ENCODE data around the gene SLC25A23.

SLC25A23 gene

DNA sequence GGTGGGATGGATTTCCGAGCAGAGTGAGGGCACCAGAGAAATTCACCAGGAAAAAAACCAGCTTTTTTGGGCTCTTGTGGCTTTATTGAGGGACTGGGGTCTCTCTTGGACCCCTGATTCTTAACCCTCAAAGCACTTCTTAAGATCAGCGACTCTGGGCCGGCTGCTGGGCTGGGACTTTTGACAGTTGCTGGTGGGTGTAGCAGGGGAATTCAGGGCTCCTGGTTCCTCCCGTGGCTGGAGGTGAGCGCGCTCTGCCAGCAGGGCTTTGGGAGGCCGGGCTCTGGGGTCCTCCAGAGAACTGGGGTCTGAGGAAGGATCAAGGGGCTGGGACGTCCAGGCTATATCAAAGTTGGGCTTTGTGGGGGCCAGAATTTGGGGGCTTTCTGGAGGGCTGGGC lies 7.8 kb upstream of the SLC25A23 start:
- TF ChIP-seq, protein P1, sequence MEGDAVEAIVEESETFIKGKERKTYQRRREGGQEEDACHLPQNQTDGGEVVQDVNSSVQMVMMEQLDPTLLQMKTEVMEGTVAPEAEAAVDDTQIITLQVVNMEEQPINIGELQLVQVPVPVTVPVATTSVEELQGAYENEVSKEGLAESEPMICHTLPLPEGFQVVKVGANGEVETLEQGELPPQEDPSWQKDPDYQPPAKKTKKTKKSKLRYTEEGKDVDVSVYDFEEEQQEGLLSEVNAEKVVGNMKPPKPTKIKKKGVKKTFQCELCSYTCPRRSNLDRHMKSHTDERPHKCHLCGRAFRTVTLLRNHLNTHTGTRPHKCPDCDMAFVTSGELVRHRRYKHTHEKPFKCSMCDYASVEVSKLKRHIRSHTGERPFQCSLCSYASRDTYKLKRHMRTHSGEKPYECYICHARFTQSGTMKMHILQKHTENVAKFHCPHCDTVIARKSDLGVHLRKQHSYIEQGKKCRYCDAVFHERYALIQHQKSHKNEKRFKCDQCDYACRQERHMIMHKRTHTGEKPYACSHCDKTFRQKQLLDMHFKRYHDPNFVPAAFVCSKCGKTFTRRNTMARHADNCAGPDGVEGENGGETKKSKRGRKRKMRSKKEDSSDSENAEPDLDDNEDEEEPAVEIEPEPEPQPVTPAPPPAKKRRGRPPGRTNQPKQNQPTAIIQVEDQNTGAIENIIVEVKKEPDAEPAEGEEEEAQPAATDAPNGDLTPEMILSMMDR (IDR thresholded peaks at IDR 0.05; ENCODE audit: low read depth, low read length) = no peak
- TF ChIP-seq POLR2A (IDR thresholded peaks at IDR 0.05; ENCODE audit: extremely low read depth, insufficient read length) (no peak), MAX (IDR thresholded peaks at IDR 0.05; ENCODE audit: low read depth, low read length) (no peak), MYC (IDR thresholded peaks at IDR 0.05; ENCODE audit: low read depth, low read length) (no peak)
- H3K4me3 ChIP-seq (ENCODE audit: low read depth, low read length) = no peak overlapping the region
- no peak for DNase-seq (ENCODE audit: low read depth)

- no peak for TF ChIP-seq MYC (IDR thresholded peaks at IDR 0.05; ENCODE audit: low read depth, low read length)
- TF ChIP-seq MAX (IDR thresholded peaks at IDR 0.05; ENCODE audit: low read depth, low read length) = no peak
- TF ChIP-seq, protein P1 (IDR thresholded peaks at IDR 0.05; ENCODE audit: low read depth, low read length) = no peak
- no peak for TF ChIP-seq POLR2A (IDR thresholded peaks at IDR 0.05; ENCODE audit: extremely low read depth, insufficient read length)
- H3K4me3 ChIP-seq (ENCODE audit: low read depth, low read length) = no peak overlapping the region
- DNase-seq (ENCODE audit: low read depth) = no peak
Observed at GRCh38 chr19:6466526-6467248, 7.1 kb upstream of the SLC25A23 start.

- no peak overlapping the region for H3K4me3 ChIP-seq (ENCODE audit: low read depth, low read length)
- TF ChIP-seq MAX (IDR thresholded peaks at IDR 0.05; ENCODE audit: low read depth, low read length) (no peak), MYC (IDR thresholded peaks at IDR 0.05; ENCODE audit: low read depth, low read length) (no peak), POLR2A (IDR thresholded peaks at IDR 0.05; ENCODE audit: extremely low read depth, insufficient read length) (no peak)
- TF ChIP-seq, protein P1 (IDR thresholded peaks at IDR 0.05; ENCODE audit: low read depth, low read length) = no peak
- DNase-seq (ENCODE audit: low read depth) = no peak
Observed at GRCh38 chr19:6465663-6466062, 6.1 kb upstream of the SLC25A23 start.

GRCh38 chr19:6465006-6465405 lies 5.4 kb upstream of the SLC25A23 start:
- no peak for DNase-seq (ENCODE audit: low read depth)
- H3K4me3 ChIP-seq (ENCODE audit: low read depth, low read length) = no peak overlapping the region
- TF ChIP-seq MYC (IDR thresholded peaks at IDR 0.05; ENCODE audit: low read depth, low read length) = no peak
- no peak for TF ChIP-seq POLR2A (IDR thresholded peaks at IDR 0.05; ENCODE audit: extremely low read depth, insufficient read length)
- TF ChIP-seq MAX (IDR thresholded peaks at IDR 0.05; ENCODE audit: low read depth, low read length) = no peak
- TF ChIP-seq, protein P1 (IDR thresholded peaks at IDR 0.05; ENCODE audit: low read depth, low read length) = no peak

- no peak for DNase-seq (ENCODE audit: low read depth)
- H3K4me3 ChIP-seq (ENCODE audit: low read depth, low read length) = no peak within 1 kb of the TSS
- TF ChIP-seq, protein P1 (IDR thresholded peaks at IDR 0.05; ENCODE audit: low read depth, low read length) = no peak
- TF ChIP-seq POLR2A (IDR thresholded peaks at IDR 0.05; ENCODE audit: extremely low read depth, insufficient read length) = no peak
Observed at GRCh38 chr19:6464070-6464873, 4.7 kb upstream of the SLC25A23 start, which contains the start of gene CRB3. Gene CRB3 (plus strand): TSS chr19:6464271. CDS start chr19:6464702, 431 bp downstream.
